NCI-H748 (cell line): ENCODE results near the gene PPP1R14B.
"Not testable (repeated sequence)": the region's sequence is repeated elsewhere in the genome, so short reads cannot be mapped to it uniquely, and the experiment has no call there.

Experiments used
- DNase-seq: peaks from one replicate; lab custom pipeline; 2025; ENCODE audit not compliant: unreplicated experiment; lab: John Stamatoyannopoulos, UW

Gene PPP1R14B

GRCh38 chr11:64246621-64246870 lies 197 bp downstream of the PPP1R14B start:
- DNase-seq: not testable (repeated sequence)

- DNase-seq: peak; percentile 56
These were observed 734 bp downstream of the PPP1R14B start for GRCh38 chr11:64245797-64246620.

GRCh38 chr11:64245401-64245796 lies 1.3 kb downstream of the PPP1R14B start:
- peak; percentile 43 for DNase-seq

- DNase-seq: no peak
These were observed 1.8 kb downstream of the PPP1R14B start for GRCh38 chr11:64244966-64245365.

GRCh38 chr11:64244107-64244506 lies 2.6 kb downstream of the PPP1R14B start:
- no peak for DNase-seq

- no peak for DNase-seq
These were observed 3.4 kb downstream of the PPP1R14B start for GRCh38 chr11:64243236-64243854.

- peak; percentile 97 for DNase-seq
These were observed 5.0 kb downstream of the PPP1R14B start for GRCh38 chr11:64241491-64242374.

- no peak for DNase-seq
These were observed 5.6 kb downstream of the PPP1R14B start for GRCh38 chr11:64241241-64241490.

GRCh38 chr11:64240435-64241240 lies 6.1 kb downstream of the PPP1R14B start, which contains the start of gene FKBP2:
TSS of gene FKBP2 (plus strand) at chr11:64241095. CDS start at chr11:64242388, 1,293 bp downstream.
- DNase-seq: peak; percentile 98

- no peak for DNase-seq
These were observed 6.9 kb downstream of the PPP1R14B start for GRCh38 chr11:64239662-64240434.

- DNase-seq: no peak
These were observed 7.7 kb downstream of the PPP1R14B start for GRCh38 chr11:64238999-64239398.

- DNase-seq: no peak
These were observed 8.7 kb downstream of the PPP1R14B start for GRCh38 chr11:64238076-64238475.

GRCh38 chr11:64237484-64237951 lies 9.2 kb downstream of the PPP1R14B start:
- peak; percentile 97 for DNase-seq

GRCh38 chr11:64235437-64236161 lies 11.1 kb downstream of the PPP1R14B start:
- no peak for DNase-seq

- peak; percentile 71 for DNase-seq
These were observed 11.9 kb downstream of the PPP1R14B start for GRCh38 chr11:64234647-64235379.

- DNase-seq: peak; percentile 80
These were observed 12.7 kb downstream of the PPP1R14B start, which contains the start of gene VEGFB for GRCh38 chr11:64233913-64234586. TSS of gene VEGFB (plus strand) at chr11:64234584. CDS start at chr11:64234834, 250 bp downstream.

GRCh38 chr11:64232967-64233315 lies 13.8 kb downstream of the PPP1R14B start:
- no peak for DNase-seq
